GM23338 (cell line): ENCODE data around the gene RGS19. TPM values are rescaled to one million over a fixed set of nuclear protein-coding genes. Genes with fewer than 3 reads are reported as not detected.

Source experiments
- ATAC-seq: fragments of 200-7000 bp; cut with Tn5 transposase; 3 replicates; pipeline ENCODE4 v1.9.1; 2020
- DNase-seq: peaks from one replicate; pipeline ENCODE4 v3.0.0-alpha.2; 2015; ENCODE audit warnings: low spot score
- H2AFZ ChIP-seq: fragments of 200-600 bp; sonication (generic); 2 replicates; pipeline ENCODE4 v1.8.0; 2016; ENCODE audit warnings: antibody characterized with exemption, mild to moderate bottlenecking, moderate library complexity
- H3F3A ChIP-seq: fragments of 200-600 bp; sonication (generic); replicated peaks from 2 replicates; pipeline ENCODE4 v1.8.0; 2017; ENCODE audit warnings: antibody characterized with exemption, mixed run types, low read depth
- H3K27ac ChIP-seq: fragments of 200-600 bp; sonication (generic); 2 replicates; pipeline ENCODE4 v1.6.1; 2016; ENCODE audit warnings: low read depth
- H3K27me3 ChIP-seq: fragments of 200-600 bp; sonication (generic); 2 replicates; pipeline ENCODE4 v1.8.0; 2016; ENCODE audit warnings: mild to moderate bottlenecking, mixed run types, moderate library complexity; ENCODE audit not compliant: insufficient read depth
- H3K36me3 ChIP-seq: fragments of 200-600 bp; sonication (generic); 2 replicates; pipeline ENCODE4 v1.8.0; 2016; ENCODE audit warnings: mild to moderate bottlenecking; ENCODE audit not compliant: insufficient read depth
- H3K4me1 ChIP-seq: fragments of 200-600 bp; sonication (generic); 2 replicates; pipeline ENCODE4 v1.8.0; 2016; ENCODE audit warnings: mild to moderate bottlenecking, moderate library complexity; ENCODE audit not compliant: insufficient read depth
- H3K4me2 ChIP-seq: fragments of 200-600 bp; sonication (generic); 2 replicates; pipeline ENCODE4 v1.7.1; 2017; ENCODE audit warnings: mixed run types
- H3K4me3 ChIP-seq: fragments of 200-600 bp; sonication (generic); 2 replicates; pipeline ENCODE4 v1.6.1; 2016; ENCODE audit warnings: mixed run types
- H3K79me2 ChIP-seq: fragments of 200-600 bp; sonication (generic); replicated peaks from 2 replicates; pipeline ENCODE4 v1.8.0; 2017; ENCODE audit warnings: mild to moderate bottlenecking; ENCODE audit not compliant: insufficient read depth
- H3K9me2 ChIP-seq: fragments of 200-600 bp; sonication (generic); 2 replicates; pipeline ENCODE4 v1.8.0; 2017; ENCODE audit not compliant: insufficient read depth
- H4K20me1 ChIP-seq: fragments of 200-600 bp; sonication (generic); replicated peaks from 2 replicates; pipeline ENCODE4 v1.8.0; 2017; ENCODE audit warnings: mild to moderate bottlenecking; ENCODE audit not compliant: insufficient read depth
- H3K27ac Mint-ChIP-seq: 2 replicates; pipeline ENCODE4 v1.8.0; 2020; ENCODE audit warnings: inconsistent platforms, mild to moderate bottlenecking, moderate library complexity, mixed read lengths
- H3K27me3 Mint-ChIP-seq: 3 replicates; pipeline ENCODE4 v1.8.0; 2022; ENCODE audit warnings: low read depth, mild to moderate bottlenecking, moderate library complexity, mixed read lengths, inconsistent platforms; ENCODE audit not compliant: insufficient read depth, poor library complexity
- H3K36me3 Mint-ChIP-seq: 3 replicates; pipeline ENCODE4 v1.8.0; 2021; ENCODE audit warnings: low read depth, mild to moderate bottlenecking, inconsistent platforms, moderate library complexity, mixed read lengths
- H3K4me1 Mint-ChIP-seq: 3 replicates; pipeline ENCODE4 v1.8.0; 2020; ENCODE audit warnings: mild to moderate bottlenecking, inconsistent platforms, mixed read lengths
- H3K4me3 Mint-ChIP-seq: 3 replicates; pipeline ENCODE4 v1.8.0; 2021; ENCODE audit warnings: moderate library complexity, mild to moderate bottlenecking, inconsistent platforms, mixed read lengths
- H3K9me3 Mint-ChIP-seq: 3 replicates; pipeline ENCODE4 v1.8.0; 2020; ENCODE audit warnings: moderate library complexity, mild to moderate bottlenecking, inconsistent platforms, mixed read lengths
- JUNB ChIP-seq: IDR thresholded peaks from one replicate; pipeline ENCODE4 v1.6.1; 2016; ENCODE audit warnings: antibody characterized with exemption; ENCODE audit not compliant: unreplicated experiment
- STAT1 ChIP-seq: IDR thresholded peaks from one replicate; pipeline ENCODE4 v1.6.1; 2016; ENCODE audit warnings: antibody characterized with exemption; ENCODE audit not compliant: unreplicated experiment
- ZNF114 ChIP-seq: fragments of 250-450 bp; sonication (Bioruptor Pico); IDR thresholded peaks from 2 replicates; pipeline ENCODE4 v1.5.0; 2020; ENCODE audit warnings: mild to moderate bottlenecking, moderate library complexity
- ZNF331 ChIP-seq: fragments of 250-450 bp; sonication (Bioruptor Pico); IDR thresholded peaks from 2 replicates; pipeline ENCODE4 v1.5.0; 2020; ENCODE audit warnings: low read depth, mild to moderate bottlenecking, moderate library complexity
- polyA plus RNA-seq: library from polyadenylated mRNA; unstranded; fragments of >200 nt; fragmentation: Nextera tagmentation; extraction: Ambion mirVana; gene quantifications from 2 replicates; pipeline ENCODE4 v1.2.1, GENCODE V29; 2016
- total RNA-seq: library from RNA; depleted of rRNA; stranded (reverse); fragments of >200 nt; shearing (Covaris generic); gene quantifications from 2 replicates; pipeline ENCODE4 v1.2.3, GENCODE V29; 2014
- TF ChIP-seq, protein P1 (sequence below), 2 experiments: fragments of 200-600 bp in 1 of 2; sonication (generic) in 1 of 2; conservative IDR thresholded peaks; 2 replicates each; pipeline versions ENCODE4 v1.5.1 to v1.6.1; 2016 to 2017; ENCODE audit warnings: antibody characterized with exemption in 2 of 2, low read depth in 2 of 2, mild to moderate bottlenecking in 2 of 2, moderate library complexity in 1 of 2
- TF ChIP-seq, protein P2 (sequence below): IDR thresholded peaks from one replicate; pipeline ENCODE4 v1.6.1; 2018; ENCODE audit warnings: antibody characterized with exemption; ENCODE audit not compliant: unreplicated experiment
- TF ChIP-seq, protein P3 (sequence below): IDR thresholded peaks from 2 replicates; pipeline ENCODE4 v1.6.1; 2016; ENCODE audit warnings: antibody characterized with exemption

Gene RGS19
- total and polyA plus RNA-seq, 2 experiments from 2014 or later, result 13.1 to 19.7 TPM

DNA sequence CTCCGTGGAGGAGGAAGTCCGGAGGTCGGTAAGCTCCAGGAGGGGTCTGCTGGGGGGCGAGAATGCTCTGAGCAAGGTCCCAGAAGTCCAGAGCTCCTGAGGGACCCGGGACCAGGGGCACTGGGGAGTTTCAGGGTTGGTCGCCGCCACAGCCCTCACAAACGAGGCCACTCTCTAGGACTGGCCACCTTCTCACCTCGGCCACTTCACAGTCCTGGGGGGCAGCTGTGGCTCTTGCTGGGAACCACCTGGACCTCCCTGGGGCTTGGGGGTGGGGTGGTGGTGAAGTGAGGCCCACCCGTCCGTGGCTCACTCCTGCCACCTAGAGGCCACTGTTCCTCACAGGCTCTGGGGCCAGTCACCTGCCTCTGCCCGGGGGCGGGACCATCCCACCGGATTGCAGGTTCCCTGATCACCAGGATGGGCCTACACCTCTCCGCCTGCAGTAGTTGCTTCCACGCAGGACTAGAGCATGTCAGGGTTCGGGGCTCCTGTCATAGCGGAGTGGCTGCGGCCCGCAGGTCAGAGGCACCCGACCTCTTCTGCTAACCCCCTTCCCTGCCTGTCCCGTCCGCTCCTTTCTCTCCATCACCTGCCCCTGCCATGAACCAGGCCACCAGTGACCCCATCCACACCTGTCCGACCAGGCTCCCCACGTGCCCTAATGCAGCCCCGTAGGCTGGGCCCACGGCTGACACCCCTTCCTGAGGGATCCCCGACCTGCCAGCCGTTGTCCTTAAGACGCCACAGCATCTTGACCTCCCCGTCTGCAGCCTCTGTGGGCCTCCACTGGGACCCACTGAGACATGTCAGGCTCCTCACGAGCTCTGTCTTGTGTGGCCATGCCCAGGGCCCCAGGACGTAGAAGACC, 21.5 kb downstream of the RGS19 start:
- TF ChIP-seq, protein P1, sequence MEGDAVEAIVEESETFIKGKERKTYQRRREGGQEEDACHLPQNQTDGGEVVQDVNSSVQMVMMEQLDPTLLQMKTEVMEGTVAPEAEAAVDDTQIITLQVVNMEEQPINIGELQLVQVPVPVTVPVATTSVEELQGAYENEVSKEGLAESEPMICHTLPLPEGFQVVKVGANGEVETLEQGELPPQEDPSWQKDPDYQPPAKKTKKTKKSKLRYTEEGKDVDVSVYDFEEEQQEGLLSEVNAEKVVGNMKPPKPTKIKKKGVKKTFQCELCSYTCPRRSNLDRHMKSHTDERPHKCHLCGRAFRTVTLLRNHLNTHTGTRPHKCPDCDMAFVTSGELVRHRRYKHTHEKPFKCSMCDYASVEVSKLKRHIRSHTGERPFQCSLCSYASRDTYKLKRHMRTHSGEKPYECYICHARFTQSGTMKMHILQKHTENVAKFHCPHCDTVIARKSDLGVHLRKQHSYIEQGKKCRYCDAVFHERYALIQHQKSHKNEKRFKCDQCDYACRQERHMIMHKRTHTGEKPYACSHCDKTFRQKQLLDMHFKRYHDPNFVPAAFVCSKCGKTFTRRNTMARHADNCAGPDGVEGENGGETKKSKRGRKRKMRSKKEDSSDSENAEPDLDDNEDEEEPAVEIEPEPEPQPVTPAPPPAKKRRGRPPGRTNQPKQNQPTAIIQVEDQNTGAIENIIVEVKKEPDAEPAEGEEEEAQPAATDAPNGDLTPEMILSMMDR (conservative IDR thresholded peaks at IDR 0.05; ENCODE audit: low read depth in 2 of 2), result peak; percentile 80 to 96
- TF ChIP-seq ZNF114 (CRISPR knock-in tag), result no peak
- peaks cover 6% of the 10 kb centered on the region; the same call in 1 of the 2 replicates for H3F3A ChIP-seq
- Mint-ChIP-seq H3K36me3 (no peaks in the 10 kb centered on the region), H3K27me3 (peaks cover 16% of the 10 kb centered on the region), H3K9me3 (no peaks in the 10 kb centered on the region), H3K4me3 (no peak overlapping the region), H3K27ac (no peak overlapping the region), H3K4me1 (peaks cover 39% of the 10 kb centered on the region)
- H2AFZ ChIP-seq, result peak overlapping the region; percentile 90
- no peaks in the 10 kb centered on the region for H4K20me1 ChIP-seq
- H3K27me3 ChIP-seq, result no peaks in the 10 kb centered on the region
- no peaks in the 10 kb centered on the region for H3K9me2 ChIP-seq
- no peak overlapping the region for H3K27ac ChIP-seq
- DNase-seq, result peak; percentile 92
- peak; percentile 78 for ATAC-seq
- peaks cover 12% of the 10 kb centered on the region; the same call in 1 of the 2 replicates for H3K4me1 ChIP-seq
- H3K36me3 ChIP-seq, result no peaks in the 10 kb centered on the region
- H3K79me2 ChIP-seq, result no peaks in the 10 kb centered on the region
- peak overlapping the region; percentile 35; the same call in 1 of the 2 replicates for H3K4me3 ChIP-seq
- H3K4me2 ChIP-seq, result peak overlapping the region; percentile 70

DNA sequence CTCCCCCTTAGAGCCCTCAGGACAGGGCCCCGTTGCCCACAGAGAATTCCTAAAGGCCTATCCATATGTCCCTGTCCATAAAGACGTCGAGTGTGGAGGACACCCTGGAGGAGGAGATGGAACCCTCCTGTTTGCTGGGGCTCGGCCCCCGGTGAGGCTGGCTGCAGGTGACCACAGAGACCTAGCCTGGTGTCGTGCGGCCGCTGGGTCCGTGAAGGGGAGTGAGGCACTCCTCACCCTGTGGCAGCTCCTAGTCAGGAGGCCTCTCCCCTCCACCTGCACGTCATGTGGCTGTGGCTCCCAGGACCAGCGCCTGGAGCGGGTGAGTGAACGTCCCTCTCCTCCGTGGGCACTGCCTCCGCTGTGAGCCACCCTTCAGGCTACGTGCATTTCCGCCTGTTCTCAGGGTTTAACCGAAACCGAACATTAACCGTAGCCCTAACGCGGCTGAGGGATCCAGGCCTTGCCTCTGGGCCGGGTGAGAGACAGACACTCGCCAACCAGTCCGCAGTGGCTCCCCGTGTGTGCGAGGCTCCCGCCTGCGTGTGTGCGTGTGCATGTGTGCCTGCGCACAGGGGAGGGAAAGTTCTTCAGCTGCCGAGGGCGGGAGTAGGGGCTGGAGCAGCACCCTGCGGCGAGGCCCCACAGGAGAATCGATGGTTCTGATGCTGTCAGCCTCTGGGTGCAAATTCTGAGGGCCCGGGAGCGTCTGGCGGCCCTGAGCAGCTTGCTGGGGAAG, 22.3 kb downstream of the RGS19 start:
- H3K4me3 ChIP-seq, result peak overlapping the region; percentile 35; the same call in 1 of the 2 replicates
- H3K27ac Mint-ChIP-seq, result no peak overlapping the region
- TF ChIP-seq, protein P1 (conservative IDR thresholded peaks at IDR 0.05; ENCODE audit: low read depth in 2 of 2), result no peak
- TF ChIP-seq, protein P2, sequence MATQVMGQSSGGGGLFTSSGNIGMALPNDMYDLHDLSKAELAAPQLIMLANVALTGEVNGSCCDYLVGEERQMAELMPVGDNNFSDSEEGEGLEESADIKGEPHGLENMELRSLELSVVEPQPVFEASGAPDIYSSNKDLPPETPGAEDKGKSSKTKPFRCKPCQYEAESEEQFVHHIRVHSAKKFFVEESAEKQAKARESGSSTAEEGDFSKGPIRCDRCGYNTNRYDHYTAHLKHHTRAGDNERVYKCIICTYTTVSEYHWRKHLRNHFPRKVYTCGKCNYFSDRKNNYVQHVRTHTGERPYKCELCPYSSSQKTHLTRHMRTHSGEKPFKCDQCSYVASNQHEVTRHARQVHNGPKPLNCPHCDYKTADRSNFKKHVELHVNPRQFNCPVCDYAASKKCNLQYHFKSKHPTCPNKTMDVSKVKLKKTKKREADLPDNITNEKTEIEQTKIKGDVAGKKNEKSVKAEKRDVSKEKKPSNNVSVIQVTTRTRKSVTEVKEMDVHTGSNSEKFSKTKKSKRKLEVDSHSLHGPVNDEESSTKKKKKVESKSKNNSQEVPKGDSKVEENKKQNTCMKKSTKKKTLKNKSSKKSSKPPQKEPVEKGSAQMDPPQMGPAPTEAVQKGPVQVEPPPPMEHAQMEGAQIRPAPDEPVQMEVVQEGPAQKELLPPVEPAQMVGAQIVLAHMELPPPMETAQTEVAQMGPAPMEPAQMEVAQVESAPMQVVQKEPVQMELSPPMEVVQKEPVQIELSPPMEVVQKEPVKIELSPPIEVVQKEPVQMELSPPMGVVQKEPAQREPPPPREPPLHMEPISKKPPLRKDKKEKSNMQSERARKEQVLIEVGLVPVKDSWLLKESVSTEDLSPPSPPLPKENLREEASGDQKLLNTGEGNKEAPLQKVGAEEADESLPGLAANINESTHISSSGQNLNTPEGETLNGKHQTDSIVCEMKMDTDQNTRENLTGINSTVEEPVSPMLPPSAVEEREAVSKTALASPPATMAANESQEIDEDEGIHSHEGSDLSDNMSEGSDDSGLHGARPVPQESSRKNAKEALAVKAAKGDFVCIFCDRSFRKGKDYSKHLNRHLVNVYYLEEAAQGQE, result no peak
- TF ChIP-seq JUNB (no peak), ZNF331 (CRISPR knock-in tag) (no peak), STAT1 (no peak)
- TF ChIP-seq, protein P3, sequence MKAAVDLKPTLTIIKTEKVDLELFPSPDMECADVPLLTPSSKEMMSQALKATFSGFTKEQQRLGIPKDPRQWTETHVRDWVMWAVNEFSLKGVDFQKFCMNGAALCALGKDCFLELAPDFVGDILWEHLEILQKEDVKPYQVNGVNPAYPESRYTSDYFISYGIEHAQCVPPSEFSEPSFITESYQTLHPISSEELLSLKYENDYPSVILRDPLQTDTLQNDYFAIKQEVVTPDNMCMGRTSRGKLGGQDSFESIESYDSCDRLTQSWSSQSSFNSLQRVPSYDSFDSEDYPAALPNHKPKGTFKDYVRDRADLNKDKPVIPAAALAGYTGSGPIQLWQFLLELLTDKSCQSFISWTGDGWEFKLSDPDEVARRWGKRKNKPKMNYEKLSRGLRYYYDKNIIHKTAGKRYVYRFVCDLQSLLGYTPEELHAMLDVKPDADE, result no peak

More for the DNA sequence above, 22.3 kb downstream of the RGS19 start:
- H3K4me3 Mint-ChIP-seq, result no peak overlapping the region
- peaks cover 19% of the 10 kb centered on the region for H3K27me3 Mint-ChIP-seq
- Histone ChIP-seq H3K4me1 (peaks cover 7% of the 10 kb centered on the region; the same call in 1 of the 2 replicates), H3K79me2 (no peaks in the 10 kb centered on the region), H3F3A (peaks cover 2% of the 10 kb centered on the region; the same call in 1 of the 2 replicates), H3K27me3 (no peaks in the 10 kb centered on the region), H2AFZ (peak overlapping the region; percentile 90), H3K27ac (no peak overlapping the region), H3K36me3 (no peaks in the 10 kb centered on the region), H3K4me2 (peak overlapping the region; percentile 70), H3K9me2 (no peaks in the 10 kb centered on the region), H4K20me1 (no peaks in the 10 kb centered on the region)
- H3K9me3 Mint-ChIP-seq, result no peaks in the 10 kb centered on the region
- H3K4me1 Mint-ChIP-seq, result peaks cover 34% of the 10 kb centered on the region
- H3K36me3 Mint-ChIP-seq, result no peaks in the 10 kb centered on the region
- DNase-seq, result peak; percentile 41
- ATAC-seq, result peak; percentile 21
